H1 (cell line): ENCODE results near the gene DDX50. TPM values are rescaled to one million over a fixed set of nuclear protein-coding genes. Genes with fewer than 3 reads are reported as not detected.

Experiments used
- ASH2L ChIP-seq: fragments of 200-600, 300-600 bp; sonication (generic); IDR thresholded peaks from one replicate; pipeline ENCODE4 v1.7.1; 2017; ENCODE audit warnings: low read length
- BACH1 ChIP-seq: IDR thresholded peaks from 2 replicates; pipeline ENCODE4 v1.6.1; 2012; ENCODE audit warnings: low read length, improper control_type of control experiment
- BRCA1 ChIP-seq: IDR thresholded peaks from 2 replicates; pipeline ENCODE4 v1.6.1; 2012; ENCODE audit warnings: low read depth, low read length, improper control_type of control experiment
- SP2 ChIP-seq: IDR thresholded peaks from 2 replicates; pipeline ENCODE4 v1.6.1; 2012; ENCODE audit warnings: mild to moderate bottlenecking, low read length, inconsistent platforms
- polyA plus RNA-seq, 7 experiments: library from polyadenylated mRNA; depleted of rRNA in 3 of 7; stranded (reverse) in 5 of 7; unstranded in 2 of 7; fragments of >200 nt in 5 of 7; fragments of 200-250 nt in 2 of 7; gene quantifications; 1 replicate in 5 of 7; 2 replicates in 1 of 7; 4 replicates in 1 of 7; pipeline versions ENCODE4 v1.2.1 to v1.2.3, GENCODE V29; 2011 to 2013; ENCODE audit warnings: missing spikeins in 2 of 7, mixed read lengths in 2 of 7
- total RNA-seq: library from RNA; stranded (reverse); fragmentation: NEBNext Ultra II Directional; extraction: Animal tissue kit (Norgen Biotek cat#: 25700); gene quantifications from 2 replicates; pipeline ENCODE4 v1.2.1, GENCODE V29; 2021
- TF ChIP-seq, protein P1 (sequence below): fragments of 300-600 bp; sonication (generic); IDR thresholded peaks from 2 replicates; pipeline ENCODE4 v1.7.1; 2012; ENCODE audit warnings: low read length, moderate library complexity, mild to moderate bottlenecking, inconsistent platforms; ENCODE audit not compliant: insufficient replicate concordance

DDX50 gene
- total and polyA plus RNA-seq, 2 of the 8 experiments (the other 6 are each of a cell fraction or from before 2014, with no cell fraction given), result 20.0 to 36.5 TPM

GRCh38 chr10:68924593-68924992, 23.5 kb downstream of the DDX50 start (continued):
- TF ChIP-seq, protein P1, sequence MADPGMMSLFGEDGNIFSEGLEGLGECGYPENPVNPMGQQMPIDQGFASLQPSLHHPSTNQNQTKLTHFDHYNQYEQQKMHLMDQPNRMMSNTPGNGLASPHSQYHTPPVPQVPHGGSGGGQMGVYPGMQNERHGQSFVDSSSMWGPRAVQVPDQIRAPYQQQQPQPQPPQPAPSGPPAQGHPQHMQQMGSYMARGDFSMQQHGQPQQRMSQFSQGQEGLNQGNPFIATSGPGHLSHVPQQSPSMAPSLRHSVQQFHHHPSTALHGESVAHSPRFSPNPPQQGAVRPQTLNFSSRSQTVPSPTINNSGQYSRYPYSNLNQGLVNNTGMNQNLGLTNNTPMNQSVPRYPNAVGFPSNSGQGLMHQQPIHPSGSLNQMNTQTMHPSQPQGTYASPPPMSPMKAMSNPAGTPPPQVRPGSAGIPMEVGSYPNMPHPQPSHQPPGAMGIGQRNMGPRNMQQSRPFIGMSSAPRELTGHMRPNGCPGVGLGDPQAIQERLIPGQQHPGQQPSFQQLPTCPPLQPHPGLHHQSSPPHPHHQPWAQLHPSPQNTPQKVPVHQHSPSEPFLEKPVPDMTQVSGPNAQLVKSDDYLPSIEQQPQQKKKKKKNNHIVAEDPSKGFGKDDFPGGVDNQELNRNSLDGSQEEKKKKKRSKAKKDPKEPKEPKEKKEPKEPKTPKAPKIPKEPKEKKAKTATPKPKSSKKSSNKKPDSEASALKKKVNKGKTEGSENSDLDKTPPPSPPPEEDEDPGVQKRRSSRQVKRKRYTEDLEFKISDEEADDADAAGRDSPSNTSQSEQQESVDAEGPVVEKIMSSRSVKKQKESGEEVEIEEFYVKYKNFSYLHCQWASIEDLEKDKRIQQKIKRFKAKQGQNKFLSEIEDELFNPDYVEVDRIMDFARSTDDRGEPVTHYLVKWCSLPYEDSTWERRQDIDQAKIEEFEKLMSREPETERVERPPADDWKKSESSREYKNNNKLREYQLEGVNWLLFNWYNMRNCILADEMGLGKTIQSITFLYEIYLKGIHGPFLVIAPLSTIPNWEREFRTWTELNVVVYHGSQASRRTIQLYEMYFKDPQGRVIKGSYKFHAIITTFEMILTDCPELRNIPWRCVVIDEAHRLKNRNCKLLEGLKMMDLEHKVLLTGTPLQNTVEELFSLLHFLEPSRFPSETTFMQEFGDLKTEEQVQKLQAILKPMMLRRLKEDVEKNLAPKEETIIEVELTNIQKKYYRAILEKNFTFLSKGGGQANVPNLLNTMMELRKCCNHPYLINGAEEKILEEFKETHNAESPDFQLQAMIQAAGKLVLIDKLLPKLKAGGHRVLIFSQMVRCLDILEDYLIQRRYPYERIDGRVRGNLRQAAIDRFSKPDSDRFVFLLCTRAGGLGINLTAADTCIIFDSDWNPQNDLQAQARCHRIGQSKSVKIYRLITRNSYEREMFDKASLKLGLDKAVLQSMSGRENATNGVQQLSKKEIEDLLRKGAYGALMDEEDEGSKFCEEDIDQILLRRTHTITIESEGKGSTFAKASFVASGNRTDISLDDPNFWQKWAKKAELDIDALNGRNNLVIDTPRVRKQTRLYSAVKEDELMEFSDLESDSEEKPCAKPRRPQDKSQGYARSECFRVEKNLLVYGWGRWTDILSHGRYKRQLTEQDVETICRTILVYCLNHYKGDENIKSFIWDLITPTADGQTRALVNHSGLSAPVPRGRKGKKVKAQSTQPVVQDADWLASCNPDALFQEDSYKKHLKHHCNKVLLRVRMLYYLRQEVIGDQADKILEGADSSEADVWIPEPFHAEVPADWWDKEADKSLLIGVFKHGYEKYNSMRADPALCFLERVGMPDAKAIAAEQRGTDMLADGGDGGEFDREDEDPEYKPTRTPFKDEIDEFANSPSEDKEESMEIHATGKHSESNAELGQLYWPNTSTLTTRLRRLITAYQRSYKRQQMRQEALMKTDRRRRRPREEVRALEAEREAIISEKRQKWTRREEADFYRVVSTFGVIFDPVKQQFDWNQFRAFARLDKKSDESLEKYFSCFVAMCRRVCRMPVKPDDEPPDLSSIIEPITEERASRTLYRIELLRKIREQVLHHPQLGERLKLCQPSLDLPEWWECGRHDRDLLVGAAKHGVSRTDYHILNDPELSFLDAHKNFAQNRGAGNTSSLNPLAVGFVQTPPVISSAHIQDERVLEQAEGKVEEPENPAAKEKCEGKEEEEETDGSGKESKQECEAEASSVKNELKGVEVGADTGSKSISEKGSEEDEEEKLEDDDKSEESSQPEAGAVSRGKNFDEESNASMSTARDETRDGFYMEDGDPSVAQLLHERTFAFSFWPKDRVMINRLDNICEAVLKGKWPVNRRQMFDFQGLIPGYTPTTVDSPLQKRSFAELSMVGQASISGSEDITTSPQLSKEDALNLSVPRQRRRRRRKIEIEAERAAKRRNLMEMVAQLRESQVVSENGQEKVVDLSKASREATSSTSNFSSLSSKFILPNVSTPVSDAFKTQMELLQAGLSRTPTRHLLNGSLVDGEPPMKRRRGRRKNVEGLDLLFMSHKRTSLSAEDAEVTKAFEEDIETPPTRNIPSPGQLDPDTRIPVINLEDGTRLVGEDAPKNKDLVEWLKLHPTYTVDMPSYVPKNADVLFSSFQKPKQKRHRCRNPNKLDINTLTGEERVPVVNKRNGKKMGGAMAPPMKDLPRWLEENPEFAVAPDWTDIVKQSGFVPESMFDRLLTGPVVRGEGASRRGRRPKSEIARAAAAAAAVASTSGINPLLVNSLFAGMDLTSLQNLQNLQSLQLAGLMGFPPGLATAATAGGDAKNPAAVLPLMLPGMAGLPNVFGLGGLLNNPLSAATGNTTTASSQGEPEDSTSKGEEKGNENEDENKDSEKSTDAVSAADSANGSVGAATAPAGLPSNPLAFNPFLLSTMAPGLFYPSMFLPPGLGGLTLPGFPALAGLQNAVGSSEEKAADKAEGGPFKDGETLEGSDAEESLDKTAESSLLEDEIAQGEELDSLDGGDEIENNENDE, result no peak
- TF ChIP-seq SP2 (no peak), BRCA1 (no peak), ASH2L (no peak), BACH1 (no peak)
